Colon (tissue), 2 donors: ENCODE data around the gene MAGI1.
"Not testable (repeated sequence)": the region's sequence is repeated elsewhere in the genome, so short reads cannot be mapped to it uniquely, and the experiment has no call there.

ENCODE experiments used
- FAIRE-seq: peaks from 2 replicates; lab custom pipeline; 2012; peaks lifted over from hg19 to GRCh38; lab: Jason Lieb, UNC
- donor health status: control.
- donor health status: control.

Gene MAGI1

GRCh38 chr3:65587650-65588439 is 450.9 kb downstream of the MAGI1 start:
- FAIRE-seq: no peak

DNA sequence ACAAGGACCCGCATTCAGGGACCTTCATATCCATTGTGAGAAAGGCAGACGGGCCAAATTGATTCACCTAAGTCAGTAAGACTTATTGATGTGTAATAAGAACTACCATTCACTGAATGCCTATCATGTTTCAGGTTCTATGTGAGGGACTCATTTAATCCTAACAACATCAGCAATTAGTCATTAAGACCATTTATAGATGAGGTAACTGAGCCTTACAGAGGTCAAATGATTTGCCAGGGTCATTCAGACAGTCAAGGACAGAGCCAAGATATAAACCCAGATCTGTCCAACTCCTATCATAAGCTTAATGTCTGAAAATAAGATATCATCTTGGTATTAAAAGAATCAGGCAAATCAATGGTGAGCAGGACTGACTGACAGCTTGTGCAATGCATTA is 453.8 kb downstream of the MAGI1 start:
- FAIRE-seq: no peak

- FAIRE-seq: no peak
Measured at GRCh38 chr3:65584002-65584401, 454.7 kb downstream of the MAGI1 start.

DNA sequence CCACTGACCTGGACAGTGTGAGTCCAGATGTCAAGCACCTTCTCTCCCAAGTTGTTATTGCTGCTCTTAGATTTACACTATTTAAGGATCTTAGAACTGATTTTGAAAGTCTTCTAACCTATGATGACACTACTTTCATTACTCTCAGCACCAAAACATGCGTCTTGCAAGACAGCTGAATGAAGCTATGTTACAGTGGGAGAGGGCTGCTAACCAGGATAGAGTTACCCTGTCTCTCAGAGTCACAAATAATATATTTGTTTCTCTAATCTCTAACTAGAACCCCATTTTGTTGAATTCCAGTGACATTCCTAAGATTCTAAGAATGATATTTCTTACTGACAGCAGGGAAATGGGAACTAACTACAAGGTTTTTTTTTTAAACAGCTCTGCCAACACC is 455.5 kb downstream of the MAGI1 start:
- no peak for FAIRE-seq

DNA sequence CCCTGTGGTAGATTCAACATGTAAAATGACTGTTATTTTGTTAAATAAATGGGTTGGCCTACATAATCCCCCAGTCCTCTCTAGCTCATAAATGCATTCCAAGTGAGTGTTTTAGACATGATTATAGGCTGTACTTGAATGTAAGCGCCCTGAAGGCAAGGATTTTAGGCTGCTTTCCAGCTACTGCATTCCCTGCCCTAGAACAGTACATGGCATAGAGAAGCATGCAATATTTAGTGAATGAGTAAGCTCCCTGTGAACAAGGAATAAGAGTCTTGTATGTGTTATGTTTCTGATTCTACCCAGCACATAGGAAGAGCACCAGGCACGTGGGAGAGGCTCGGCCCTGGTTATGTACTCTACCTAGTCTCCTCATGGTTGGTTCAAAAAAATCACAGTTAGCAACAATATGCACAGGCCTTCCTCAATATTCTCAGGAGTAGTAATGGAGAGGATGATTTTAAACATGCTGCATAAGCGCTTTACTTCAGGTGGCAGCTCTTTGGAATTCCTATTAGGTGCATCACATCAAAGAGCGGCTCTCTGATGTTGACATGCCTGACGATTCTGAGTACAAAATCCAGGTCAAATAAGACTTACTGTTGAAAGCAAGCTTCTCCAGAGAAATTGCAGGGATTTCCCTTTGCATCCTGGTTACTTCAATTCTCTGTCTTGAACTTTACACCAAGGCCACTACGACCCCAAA is 456.6 kb downstream of the MAGI1 start:
- no peak for FAIRE-seq

- FAIRE-seq: no peak
Measured at GRCh38 chr3:65581313-65581712, 457.4 kb downstream of the MAGI1 start.

DNA sequence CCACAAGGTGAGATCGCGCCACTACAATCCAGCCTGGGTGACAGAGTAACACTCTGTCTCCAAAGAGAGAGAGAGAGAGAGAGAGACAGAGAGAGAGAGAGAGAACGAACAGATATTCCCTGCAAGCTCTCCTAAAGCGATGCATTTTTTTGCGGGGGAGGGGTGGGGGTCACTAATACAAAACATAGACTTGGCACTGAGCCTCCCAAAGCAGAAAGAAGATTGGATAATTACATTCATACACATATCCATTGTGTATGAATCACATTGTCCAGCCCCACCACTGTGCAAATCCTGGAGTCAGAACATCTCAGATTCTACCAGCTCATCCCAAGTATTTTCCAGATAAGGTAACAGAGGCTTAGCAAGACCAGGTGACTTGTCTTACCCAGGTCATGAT is 459.9 kb downstream of the MAGI1 start:
- FAIRE-seq: no peak

DNA sequence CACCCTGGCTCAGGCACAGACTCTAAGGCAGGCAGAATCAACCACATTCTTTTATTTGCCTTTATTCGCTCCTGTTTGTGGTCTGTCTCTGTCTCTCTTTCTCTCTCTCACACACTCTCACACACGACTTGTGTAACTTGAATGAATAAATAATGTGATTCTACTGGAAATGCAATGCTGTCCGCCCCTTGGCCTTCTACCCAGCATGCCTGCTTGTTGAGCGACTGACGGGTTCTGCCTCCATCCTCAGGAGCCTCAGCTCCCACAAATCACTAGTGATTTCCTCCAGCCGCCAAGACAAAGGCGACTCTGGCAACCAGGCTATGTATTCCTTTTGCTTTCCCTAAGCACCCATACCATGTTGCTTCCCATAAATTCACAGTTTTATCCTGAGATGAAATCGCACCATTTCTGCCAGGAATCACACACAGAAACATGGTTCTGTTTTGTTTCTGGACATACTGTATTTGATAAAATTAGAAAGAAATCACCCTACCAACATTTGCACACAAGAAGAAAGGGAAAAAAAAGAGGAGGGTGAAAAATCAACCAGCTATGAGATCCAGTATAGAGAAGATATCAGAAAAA is 460.8 kb downstream of the MAGI1 start:
- FAIRE-seq: no peak

GRCh38 chr3:65576966-65577365 is 461.8 kb downstream of the MAGI1 start:
- FAIRE-seq: no peak

DNA sequence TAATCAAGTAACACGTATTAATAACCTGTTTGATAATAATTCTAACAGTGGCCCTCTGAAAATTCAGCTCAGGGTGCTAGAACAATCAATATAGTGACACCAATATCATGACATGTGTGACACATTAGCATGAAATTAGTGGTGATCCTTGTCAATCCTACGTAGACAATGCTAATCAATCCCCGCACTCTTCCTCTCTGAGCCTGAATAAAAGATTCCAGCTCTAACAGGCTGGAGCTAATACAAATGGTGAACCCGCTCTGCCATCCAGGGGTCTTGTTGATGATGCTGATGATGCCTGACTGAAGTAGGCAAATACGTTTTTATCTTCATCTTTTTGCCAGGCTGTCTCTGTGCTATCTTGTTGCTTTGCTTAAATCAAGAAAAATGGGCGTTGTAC is 462.5 kb downstream of the MAGI1 start:
- no peak for FAIRE-seq

DNA sequence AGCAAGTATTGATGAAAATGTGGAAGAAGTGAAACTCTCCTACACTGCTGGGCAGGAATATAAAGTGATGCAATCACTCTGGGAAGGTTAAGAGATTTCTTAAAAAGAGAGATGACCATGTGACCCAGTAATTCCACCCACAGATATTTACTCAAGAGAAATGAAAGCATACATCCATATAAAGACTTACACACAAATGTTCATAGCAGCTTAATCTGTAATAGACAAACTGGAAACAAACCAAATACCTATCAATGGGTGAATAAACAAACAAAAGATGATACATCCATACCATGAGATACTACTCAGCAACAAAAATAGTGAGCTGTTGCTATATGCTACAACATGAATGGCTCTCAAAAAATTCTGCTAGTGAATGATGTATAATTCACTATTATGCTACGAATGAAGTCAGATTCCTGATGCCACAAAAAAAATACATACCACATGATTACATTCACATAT is 463.3 kb downstream of the MAGI1 start:
- FAIRE-seq: no peak

DNA sequence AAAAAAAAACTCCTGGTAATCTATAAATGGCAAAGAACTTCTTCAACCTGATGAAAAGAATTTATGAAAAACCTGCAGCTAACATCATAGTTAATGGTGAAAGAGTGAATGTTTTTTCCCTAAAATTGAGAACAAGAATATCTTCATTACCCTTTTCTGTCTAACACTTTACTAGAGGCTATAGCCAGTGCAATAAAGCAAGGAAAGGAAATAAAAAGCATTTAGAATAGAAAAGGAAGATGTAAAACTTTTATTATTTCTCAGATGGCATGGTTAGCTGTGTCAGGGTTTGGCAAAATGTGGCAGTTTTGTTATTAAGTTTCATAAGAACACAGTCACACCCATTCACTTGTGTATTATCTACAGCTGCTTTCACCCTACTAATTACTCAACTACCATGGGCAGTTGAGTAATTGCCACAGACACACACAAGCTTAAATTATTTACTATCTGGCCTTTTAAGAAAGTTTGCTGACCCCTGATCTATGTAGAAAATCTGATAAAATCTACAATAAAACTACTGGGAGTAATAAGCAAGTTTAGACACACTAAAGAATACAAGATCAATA is 465.1 kb downstream of the MAGI1 start:
- no peak for FAIRE-seq

- no peak for FAIRE-seq
Measured at GRCh38 chr3:65572175-65572777, 466.4 kb downstream of the MAGI1 start.

DNA sequence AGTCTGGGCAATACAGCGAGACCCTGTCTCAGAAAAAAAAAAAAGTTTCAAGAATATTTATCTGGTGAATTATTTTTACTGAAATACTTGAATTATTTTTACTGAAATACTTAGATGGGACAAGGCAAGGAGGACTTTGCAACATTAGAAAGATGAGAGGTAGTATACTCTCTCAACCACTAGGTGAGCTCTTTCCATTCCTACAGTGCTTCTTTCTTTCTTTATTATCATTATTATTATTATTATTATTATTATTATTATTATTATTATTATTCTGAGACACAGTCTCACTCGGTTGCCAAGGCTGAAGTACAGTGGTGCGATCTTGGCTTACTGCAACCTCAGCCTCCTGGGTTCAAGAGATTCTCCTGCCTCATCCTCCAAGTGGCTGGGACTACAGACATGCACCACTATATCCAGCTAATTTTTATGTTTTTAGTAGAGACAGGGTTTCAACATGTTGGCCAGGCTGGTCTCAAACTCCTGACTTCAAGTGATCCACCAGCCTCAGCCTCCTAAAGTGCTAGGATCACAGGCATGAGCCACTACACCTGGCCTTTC is 468.8 kb downstream of the MAGI1 start:
- FAIRE-seq: no peak

DNA sequence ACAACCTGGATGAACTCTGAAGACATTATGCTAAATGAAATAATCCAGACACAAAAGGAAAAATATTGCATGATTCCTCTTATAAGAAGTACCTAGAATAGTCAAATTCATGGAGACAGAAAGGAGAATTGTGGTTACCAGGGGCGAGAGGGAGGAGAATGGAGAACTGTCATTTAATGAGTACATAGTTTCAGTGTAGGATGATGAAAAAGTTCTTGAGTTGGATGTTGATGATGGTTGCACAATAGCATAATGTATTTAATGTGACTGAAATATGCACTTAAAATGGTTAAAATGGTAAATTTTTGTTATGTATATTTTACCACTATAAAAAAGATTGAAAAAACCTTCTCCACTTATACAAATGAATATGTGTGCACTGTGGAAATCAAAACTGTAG is 469.6 kb downstream of the MAGI1 start:
- no peak for FAIRE-seq

- no peak for FAIRE-seq
Measured at GRCh38 chr3:65568497-65568896, 470.2 kb downstream of the MAGI1 start.

- not testable (repeated sequence) for FAIRE-seq
Measured at GRCh38 chr3:65565744-65566143, 473.0 kb downstream of the MAGI1 start.

GRCh38 chr3:65564483-65564882 is 474.2 kb downstream of the MAGI1 start:
- FAIRE-seq: no peak

DNA sequence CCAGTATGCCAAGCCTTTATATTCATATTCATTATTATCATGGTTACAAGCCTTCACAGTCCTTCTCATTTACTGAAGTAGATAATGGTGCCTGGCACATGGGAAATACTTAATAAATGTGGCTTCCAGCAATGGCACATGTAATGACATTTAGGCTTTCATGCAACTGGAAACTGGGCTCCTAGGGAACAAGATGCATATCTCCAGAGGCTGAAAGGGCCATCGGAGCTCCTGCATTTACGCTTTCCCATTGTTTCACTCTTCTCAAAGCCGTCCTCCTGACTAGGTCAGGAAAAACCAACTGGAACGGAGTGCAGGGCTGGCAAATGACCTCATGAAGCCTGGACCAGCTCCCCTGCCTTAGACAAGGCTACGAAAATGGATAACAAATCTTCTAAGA is 474.9 kb downstream of the MAGI1 start:
- FAIRE-seq: no peak

DNA sequence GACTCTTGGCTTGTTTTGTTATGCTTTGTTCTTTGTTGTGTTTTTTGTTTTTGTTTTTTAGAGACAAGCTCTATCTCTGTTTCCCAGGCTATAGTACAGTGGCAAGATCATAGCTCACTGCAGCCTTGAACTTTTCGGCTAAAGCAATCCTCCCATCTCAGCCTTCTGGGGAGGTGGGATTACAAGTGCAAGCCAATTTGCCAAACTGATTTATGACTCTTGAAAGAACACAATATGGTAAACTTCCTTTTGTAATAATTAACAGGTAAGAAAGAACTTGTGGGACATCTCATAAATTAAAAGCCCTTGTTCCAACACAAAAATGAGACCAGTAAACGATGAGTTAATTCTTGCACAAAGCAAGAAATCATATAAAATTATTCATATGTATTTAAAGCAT is 476.3 kb downstream of the MAGI1 start:
- FAIRE-seq: no peak

DNA sequence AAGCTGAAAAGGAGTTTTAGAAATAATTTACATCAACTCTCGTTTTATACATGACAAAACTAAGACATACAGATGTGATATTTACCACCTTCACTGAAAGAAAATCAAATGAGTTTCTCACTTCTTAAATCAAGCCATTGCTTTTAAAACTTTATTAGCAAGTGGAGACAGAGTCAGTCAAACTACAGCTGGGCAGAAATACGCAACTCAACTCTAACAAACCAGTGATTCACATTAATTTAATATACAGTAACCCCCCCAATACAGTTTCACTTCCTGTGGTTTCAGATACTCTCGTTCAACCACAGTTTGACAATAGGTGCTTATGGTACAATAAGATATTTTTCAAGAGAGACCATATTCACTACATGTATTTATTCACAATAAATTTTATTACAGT is 477.1 kb downstream of the MAGI1 start:
- FAIRE-seq: no peak

DNA sequence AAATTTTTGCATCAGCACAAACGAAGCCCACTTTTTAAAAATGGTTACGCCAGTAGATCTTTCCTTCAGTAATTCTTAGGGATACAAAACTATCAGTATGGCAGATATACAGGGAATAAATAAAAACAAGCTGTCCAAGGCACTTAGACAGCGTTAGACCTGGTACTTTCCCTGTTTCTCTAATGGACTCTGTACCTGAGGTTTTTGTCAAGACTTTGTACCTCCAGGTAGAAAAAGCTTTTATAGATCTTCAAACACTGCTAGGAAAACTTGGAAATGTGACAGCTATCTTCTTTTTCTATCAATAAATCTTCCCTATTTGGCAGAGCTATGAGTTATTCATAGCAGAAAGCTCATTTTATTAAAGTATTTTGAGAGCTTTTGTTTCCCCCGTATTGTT is 477.8 kb downstream of the MAGI1 start:
- no peak for FAIRE-seq
